ENCODE measurements around the gene RUFY3.

RUFY3 gene

DNA sequence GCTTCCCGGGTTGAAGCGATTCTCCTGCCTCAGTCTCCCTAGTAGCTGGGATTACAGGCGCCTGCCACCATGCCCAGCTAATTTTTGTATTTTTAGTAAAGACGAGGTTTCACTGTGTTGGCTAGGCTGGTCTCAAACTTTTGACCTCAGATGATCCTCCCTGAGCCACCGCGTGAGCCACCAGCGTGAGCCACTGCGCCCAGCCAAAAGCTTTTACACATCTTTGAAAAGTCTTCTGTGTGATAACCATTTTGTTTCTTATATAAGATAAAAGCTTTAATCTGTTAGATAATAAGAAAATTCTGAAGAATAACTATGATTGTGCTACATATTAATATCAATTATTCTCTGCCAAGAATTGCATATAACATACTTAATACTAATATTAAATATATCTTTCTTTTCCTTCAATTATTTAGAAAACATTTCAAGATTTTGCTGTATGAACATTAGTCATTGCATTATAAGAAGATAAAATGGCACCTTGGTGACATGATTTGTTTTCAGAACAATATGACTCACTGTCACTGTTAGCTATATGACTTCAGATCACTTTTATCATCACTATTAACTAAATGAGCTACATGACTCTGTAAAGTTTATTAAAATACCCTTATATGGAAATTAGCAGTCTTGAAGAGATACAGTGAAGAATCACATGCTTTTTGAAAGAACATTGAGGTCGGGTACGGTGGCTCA, 33.4 kb downstream of the RUFY3 start:
- H3K9me3 ChIP-seq (ENCODE audit: severe bottlenecking), result no peaks in the 10 kb centered on the region
- DNase-seq (ENCODE audit: low spot score) (no peak), ATAC-seq (ENCODE audit: low read depth) (no peak)
- no peaks in the 10 kb centered on the region for H3K4me1 ChIP-seq (ENCODE audit: insufficient read depth, poor library complexity, severe bottlenecking)
- no peaks in the 10 kb centered on the region for H3K36me3 ChIP-seq (ENCODE audit: low read depth)
- no peak overlapping the region for H3K27ac ChIP-seq (ENCODE audit: poor library complexity, severe bottlenecking)
- H3K27me3 ChIP-seq (ENCODE audit: insufficient read depth, poor library complexity, severe bottlenecking), result no peaks in the 10 kb centered on the region
- TF ChIP-seq, protein P1, sequence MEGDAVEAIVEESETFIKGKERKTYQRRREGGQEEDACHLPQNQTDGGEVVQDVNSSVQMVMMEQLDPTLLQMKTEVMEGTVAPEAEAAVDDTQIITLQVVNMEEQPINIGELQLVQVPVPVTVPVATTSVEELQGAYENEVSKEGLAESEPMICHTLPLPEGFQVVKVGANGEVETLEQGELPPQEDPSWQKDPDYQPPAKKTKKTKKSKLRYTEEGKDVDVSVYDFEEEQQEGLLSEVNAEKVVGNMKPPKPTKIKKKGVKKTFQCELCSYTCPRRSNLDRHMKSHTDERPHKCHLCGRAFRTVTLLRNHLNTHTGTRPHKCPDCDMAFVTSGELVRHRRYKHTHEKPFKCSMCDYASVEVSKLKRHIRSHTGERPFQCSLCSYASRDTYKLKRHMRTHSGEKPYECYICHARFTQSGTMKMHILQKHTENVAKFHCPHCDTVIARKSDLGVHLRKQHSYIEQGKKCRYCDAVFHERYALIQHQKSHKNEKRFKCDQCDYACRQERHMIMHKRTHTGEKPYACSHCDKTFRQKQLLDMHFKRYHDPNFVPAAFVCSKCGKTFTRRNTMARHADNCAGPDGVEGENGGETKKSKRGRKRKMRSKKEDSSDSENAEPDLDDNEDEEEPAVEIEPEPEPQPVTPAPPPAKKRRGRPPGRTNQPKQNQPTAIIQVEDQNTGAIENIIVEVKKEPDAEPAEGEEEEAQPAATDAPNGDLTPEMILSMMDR (IDR thresholded peaks at IDR 0.05; ENCODE audit: poor library complexity, severe bottlenecking), result no peak
- H3K4me3 ChIP-seq (ENCODE audit: severe bottlenecking), result no peak overlapping the region

- ATAC-seq (ENCODE audit: low read depth) (no peak), DNase-seq (ENCODE audit: low spot score) (no peak)
- no peaks in the 10 kb centered on the region for H3K4me1 ChIP-seq (ENCODE audit: insufficient read depth, poor library complexity, severe bottlenecking)
- H3K4me3 ChIP-seq (ENCODE audit: severe bottlenecking), result no peak overlapping the region
- no peak overlapping the region for H3K27ac ChIP-seq (ENCODE audit: poor library complexity, severe bottlenecking)
- H3K36me3 ChIP-seq (ENCODE audit: low read depth), result no peaks in the 10 kb centered on the region
- H3K9me3 ChIP-seq (ENCODE audit: severe bottlenecking), result no peaks in the 10 kb centered on the region
- H3K27me3 ChIP-seq (ENCODE audit: insufficient read depth, poor library complexity, severe bottlenecking), result no peaks in the 10 kb centered on the region
- TF ChIP-seq, protein P1 (IDR thresholded peaks at IDR 0.05; ENCODE audit: poor library complexity, severe bottlenecking), result no peak
Observed at GRCh38 chr4:70759126-70759525, 37.4 kb downstream of the RUFY3 start.

DNA sequence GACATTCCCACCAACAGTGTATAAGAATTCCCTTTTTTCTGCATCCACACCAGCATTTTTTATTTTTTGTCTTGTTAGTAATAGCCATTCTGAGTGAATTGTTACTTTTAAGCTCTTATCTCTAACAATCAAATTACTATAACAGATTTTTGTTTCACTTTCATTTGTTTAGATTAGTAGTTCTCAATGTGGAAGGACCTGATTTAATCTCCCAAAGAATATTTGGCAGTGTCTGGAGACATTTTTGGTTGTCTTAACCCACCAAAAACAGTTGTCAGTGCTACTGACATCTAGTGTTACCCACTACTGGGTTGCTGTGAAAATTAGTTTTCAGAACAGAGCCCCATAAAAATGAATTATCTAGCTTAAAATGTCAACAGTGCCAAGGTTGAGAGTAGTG, 37.9 kb downstream of the RUFY3 start:
- H3K27me3 ChIP-seq (ENCODE audit: insufficient read depth, poor library complexity, severe bottlenecking), result no peaks in the 10 kb centered on the region
- H3K4me1 ChIP-seq (ENCODE audit: insufficient read depth, poor library complexity, severe bottlenecking), result no peaks in the 10 kb centered on the region
- DNase-seq (ENCODE audit: low spot score) (no peak), ATAC-seq (ENCODE audit: low read depth) (no peak)
- no peaks in the 10 kb centered on the region for H3K9me3 ChIP-seq (ENCODE audit: severe bottlenecking)
- no peak overlapping the region for H3K27ac ChIP-seq (ENCODE audit: poor library complexity, severe bottlenecking)
- no peak overlapping the region for H3K4me3 ChIP-seq (ENCODE audit: severe bottlenecking)
- TF ChIP-seq, protein P1 (IDR thresholded peaks at IDR 0.05; ENCODE audit: poor library complexity, severe bottlenecking), result no peak
- H3K36me3 ChIP-seq (ENCODE audit: low read depth), result peaks cover 4% of the 10 kb centered on the region

DNA sequence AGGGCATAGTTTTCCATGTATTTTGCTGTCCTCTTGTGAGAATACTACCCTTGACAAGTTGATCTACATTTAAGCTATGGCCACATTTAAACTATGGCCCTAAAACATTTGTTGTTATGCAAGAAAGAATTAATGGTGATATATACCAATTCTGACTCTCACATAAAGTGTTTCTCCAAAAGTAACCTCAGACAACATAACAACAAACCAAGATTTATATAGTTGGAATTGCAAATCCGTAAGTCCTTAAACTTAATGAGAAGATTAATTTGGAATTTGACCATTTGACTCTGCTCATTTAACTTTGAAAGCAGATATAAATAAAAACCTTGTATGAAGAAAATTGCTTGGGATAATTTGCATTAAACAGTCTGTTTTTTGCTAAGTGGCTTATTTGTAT, 38.9 kb downstream of the RUFY3 start:
- Histone ChIP-seq H3K27ac (ENCODE audit: poor library complexity, severe bottlenecking) (no peak overlapping the region), H3K4me1 (ENCODE audit: insufficient read depth, poor library complexity, severe bottlenecking) (no peaks in the 10 kb centered on the region), H3K9me3 (ENCODE audit: severe bottlenecking) (no peaks in the 10 kb centered on the region), H3K4me3 (ENCODE audit: severe bottlenecking) (no peak overlapping the region), H3K27me3 (ENCODE audit: insufficient read depth, poor library complexity, severe bottlenecking) (no peaks in the 10 kb centered on the region), H3K36me3 (ENCODE audit: low read depth) (peaks cover 5% of the 10 kb centered on the region)
- TF ChIP-seq, protein P1 (IDR thresholded peaks at IDR 0.05; ENCODE audit: poor library complexity, severe bottlenecking), result no peak
- no peak for DNase-seq (ENCODE audit: low spot score)
- no peak for ATAC-seq (ENCODE audit: low read depth)

DNA sequence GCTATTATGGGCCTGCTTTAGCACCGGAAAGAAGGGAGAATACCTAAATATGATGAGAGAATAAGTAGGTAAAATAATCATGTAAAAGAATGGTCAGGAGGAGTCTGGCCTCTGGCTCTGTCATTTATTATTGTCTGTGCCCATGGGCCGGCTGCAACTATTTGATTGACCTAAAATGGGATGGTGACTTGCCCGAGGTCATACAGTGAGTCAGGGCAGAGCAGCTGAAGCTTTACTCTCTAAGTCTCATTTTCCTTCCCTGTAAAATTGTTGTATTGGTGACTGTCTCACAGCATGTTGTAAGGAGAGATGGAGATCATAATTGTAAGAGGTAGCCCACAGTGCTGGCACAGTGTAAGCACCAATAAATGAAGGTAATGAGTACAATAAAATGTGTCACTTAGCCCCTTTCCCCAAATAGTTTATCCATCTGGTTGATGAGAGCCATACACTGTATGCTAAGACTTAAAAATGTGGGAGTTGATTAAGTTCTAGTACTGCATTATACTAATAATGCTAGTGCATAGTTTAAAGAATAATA, 39.6 kb downstream of the RUFY3 start:
- H3K4me1 ChIP-seq (ENCODE audit: insufficient read depth, poor library complexity, severe bottlenecking), result no peaks in the 10 kb centered on the region
- peaks cover 5% of the 10 kb centered on the region for H3K36me3 ChIP-seq (ENCODE audit: low read depth)
- DNase-seq (ENCODE audit: low spot score) (no peak), ATAC-seq (ENCODE audit: low read depth) (no peak)
- H3K27ac ChIP-seq (ENCODE audit: poor library complexity, severe bottlenecking), result no peak overlapping the region
- H3K4me3 ChIP-seq (ENCODE audit: severe bottlenecking), result no peak overlapping the region
- H3K27me3 ChIP-seq (ENCODE audit: insufficient read depth, poor library complexity, severe bottlenecking), result no peaks in the 10 kb centered on the region
- H3K9me3 ChIP-seq (ENCODE audit: severe bottlenecking), result no peaks in the 10 kb centered on the region
- TF ChIP-seq, protein P1 (IDR thresholded peaks at IDR 0.05; ENCODE audit: poor library complexity, severe bottlenecking), result no peak

Data from RWPE2 (cell line).